LNCAP (cell line): ENCODE results near the gene FAM83D.

Experiments used
- TF ChIP-seq, protein P1 (sequence below): fragments of 450-650 bp; IDR thresholded peaks from 2 replicates; pipeline ENCODE4 v1.5.1; 2017; ENCODE audit warnings: mild to moderate bottlenecking

Gene FAM83D

DNA sequence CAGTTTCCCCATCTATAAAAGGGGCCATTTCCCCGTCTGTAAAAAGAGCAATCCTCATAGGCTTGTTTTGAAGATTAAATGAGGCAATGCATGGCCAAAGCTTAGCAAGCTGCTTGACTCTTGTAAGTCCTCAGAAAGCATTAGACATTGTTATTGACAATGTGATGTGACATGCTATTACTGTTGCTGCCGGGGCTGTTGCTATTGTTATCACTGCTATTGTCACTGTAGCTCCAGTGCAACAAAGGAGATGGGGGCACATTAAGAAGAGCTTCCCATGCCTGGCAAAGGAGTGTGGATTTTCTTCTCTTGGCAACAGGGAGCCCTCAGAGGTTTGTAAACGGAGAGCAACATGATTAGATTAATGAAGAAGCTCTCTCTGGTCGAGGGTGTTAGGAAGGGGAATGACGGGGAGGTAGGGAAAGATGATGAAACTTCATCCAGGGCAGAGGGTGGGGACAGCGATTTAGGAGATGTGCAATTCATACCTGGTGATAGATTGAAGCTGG is 33.1 kb upstream of the FAM83D start:
- TF ChIP-seq, protein P1, sequence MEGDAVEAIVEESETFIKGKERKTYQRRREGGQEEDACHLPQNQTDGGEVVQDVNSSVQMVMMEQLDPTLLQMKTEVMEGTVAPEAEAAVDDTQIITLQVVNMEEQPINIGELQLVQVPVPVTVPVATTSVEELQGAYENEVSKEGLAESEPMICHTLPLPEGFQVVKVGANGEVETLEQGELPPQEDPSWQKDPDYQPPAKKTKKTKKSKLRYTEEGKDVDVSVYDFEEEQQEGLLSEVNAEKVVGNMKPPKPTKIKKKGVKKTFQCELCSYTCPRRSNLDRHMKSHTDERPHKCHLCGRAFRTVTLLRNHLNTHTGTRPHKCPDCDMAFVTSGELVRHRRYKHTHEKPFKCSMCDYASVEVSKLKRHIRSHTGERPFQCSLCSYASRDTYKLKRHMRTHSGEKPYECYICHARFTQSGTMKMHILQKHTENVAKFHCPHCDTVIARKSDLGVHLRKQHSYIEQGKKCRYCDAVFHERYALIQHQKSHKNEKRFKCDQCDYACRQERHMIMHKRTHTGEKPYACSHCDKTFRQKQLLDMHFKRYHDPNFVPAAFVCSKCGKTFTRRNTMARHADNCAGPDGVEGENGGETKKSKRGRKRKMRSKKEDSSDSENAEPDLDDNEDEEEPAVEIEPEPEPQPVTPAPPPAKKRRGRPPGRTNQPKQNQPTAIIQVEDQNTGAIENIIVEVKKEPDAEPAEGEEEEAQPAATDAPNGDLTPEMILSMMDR: no peak

DNA sequence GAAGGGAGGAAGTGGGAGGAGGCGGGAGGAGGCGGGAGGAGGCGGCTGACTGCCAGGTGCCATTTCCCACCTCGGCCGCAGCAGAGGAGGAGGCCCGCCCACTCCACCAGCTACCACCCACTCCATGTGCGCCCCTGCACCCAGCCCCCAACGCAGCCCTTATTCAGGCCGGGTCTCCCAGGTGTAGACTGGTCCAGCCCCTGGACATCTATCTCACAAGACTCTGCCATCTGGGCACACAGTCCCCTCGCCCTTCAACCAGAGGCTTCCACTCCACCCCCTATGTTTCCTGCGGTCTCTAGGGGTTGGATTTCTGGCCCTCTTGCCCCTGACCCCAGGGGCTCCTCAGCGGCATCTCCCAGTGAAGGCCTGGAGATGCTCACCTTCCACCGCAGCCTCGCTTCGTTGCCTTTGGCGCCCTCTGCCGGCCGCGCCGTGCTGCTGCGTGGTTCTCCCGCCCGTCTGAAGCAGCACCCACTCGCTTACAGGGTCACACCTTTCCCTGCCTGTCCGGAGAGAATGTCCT is 32.6 kb upstream of the FAM83D start:
- TF ChIP-seq, protein P1: peak; percentile 98

DNA sequence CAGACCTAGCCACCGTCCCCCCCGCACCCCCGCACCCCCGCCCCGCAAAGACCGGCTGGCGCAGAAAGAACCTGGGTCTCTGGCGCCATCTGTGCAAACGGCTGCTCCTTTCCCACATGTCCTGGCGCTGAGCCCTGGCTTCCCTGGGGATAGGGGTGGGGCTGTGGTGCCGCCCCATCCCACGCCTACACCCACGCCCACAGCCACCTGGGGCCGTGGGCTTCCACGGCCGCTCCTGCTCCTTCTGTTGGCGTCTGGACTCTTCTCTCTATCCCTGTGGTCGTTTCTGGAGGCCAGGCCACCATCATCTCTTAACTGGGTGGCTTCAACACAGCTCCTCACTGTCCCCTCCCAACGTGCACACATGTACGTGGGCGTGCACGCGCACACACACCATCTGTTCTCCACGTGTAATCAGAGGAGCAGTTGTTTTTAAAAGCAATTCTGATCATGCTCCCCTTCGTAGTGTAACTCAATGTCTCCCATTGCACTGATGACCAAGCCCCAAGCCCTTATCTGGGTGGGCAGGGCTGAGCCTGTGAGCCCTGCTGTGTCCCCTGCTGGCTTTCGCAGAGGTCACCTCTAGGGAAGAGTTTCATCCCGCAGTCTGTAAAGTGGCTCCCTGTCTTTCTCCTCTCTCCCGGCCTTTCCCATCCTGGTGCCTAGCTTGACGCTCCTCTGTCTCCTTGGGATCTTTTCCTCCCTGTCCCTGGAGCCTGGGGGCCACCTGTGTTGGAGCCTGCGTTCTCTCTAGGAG is 31.9 kb upstream of the FAM83D start:
- TF ChIP-seq, protein P1: peak; percentile 40

DNA sequence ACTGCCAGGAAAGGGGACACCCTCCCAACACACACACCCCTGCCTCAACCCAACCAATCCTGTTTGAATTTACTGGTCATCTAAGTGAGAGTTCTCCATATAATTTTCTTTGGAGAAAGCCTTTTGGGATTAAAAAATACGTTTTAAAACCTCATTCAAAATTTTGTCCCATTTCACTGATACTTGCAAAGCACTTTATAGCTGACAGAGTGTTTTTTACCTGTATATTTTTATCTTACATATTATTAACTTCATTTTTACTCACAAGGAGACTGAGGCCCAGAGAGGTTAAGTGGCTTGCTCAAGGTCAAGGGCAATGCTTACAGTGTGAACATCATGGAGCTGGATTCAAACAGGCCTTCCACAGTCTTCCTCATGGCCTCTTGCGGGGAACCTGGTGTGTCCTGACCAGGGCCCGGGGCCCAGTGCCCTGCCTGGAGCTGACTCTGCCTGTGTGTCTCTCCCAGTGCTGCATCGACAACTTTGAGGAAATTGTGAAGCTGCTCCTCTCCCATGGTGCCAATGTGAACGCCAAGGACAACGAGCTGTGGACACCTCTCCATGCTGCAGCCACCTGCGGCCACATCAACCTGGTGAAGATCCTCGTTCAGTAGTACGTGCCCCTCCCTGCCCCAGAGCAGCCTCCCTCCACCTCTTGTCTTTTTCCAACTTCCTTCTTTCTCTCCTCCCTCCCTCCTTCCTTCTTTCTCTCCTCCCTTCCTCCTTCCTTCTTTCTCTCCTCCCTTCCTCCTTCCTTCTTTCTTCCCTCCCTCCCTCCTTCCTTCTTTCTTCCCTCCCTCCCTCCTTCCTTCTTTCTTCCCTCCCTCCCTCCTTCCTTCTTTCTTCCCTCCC is 30.9 kb upstream of the FAM83D start:
- TF ChIP-seq, protein P1: no peak

DNA sequence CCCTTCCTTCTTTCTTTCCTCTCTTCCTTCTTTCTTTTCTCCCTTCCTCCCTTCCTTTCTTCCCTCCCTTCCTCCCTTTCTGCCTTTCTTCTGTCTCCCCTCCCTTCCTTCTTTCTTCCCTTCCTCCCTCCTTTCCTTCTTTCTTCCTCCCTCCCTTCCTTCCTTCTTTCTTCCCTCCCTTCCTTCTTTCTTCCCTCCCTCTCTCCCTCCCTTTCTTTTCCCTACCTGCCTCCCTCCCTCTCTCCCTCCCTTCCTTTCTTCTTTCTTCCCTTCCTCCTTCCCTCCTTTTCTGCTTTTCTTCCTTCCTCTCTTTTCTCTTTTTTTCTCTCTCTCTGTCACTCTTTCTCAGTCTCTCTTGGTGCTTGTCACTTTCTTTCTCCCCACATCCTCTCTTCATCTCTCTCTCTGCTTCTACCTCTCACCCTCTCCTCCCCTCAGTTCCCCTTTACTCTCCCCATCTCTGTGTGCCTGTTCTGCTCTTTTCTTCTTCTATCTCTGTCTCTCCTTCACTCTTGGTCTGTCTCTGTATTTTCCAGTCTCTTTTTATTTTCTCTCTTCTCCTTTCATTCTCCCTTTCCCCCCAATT is 30.1 kb upstream of the FAM83D start:
- TF ChIP-seq, protein P1: no peak

DNA sequence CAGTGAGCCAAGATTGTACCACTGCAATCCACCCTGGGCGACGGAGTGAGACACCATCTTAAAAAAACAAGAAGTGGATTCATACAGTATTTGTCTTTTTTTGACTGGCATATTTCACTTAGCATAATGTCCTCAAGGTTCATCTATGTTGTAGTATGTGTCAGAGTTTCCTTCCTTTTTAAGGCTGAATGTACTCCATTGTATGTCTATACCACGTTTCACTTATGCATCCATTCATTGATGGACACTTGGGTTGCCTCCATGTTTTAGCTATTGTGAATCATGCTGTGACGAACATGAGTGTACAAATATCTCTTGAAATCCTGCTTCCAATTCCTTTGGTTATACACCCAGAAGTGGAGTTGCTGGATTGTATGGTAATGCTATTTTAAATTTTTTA is 28.9 kb upstream of the FAM83D start:
- TF ChIP-seq, protein P1: no peak

DNA sequence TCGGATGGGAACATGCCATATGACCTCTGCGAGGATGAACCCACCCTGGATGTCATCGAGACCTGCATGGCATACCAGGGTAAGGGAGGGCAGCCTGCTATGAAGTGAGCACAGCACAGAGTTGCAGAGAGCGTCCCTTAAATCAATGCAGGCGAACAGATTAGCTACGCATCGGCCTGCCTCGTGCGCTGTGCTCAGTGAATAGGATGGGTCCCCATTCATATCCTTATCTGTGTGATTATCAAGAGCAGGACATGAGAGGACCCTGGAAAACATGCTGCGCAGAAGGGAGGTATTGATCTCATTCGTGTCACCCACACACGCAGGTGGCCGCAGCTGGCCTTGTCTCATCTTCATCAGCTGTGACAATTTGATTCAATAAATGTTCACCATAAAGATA is 25.6 kb upstream of the FAM83D start:
- TF ChIP-seq, protein P1: no peak
